Stimulated activated naive CD8-positive, alpha-beta T cell treated with anti-CD3 and anti-CD28 coated beads, Interleukin-15, Interleukin-2, amounts not matched to agents 100 U/mL and 50 U/mL, for 24 hours (primary cell): ENCODE results near the gene LGALS3BP.
A peak's percentile ranks its signal among the peaks of the same experiment; 100 is the strongest.

Experiments
- ATAC-seq: fragments of 150-1000 bp; cut with Tn5 transposase; one replicate; pipeline ENCODE4 v1.10.0; 2021
- DNase-seq: peaks from one replicate; pipeline ENCODE4 v3.0.0; 2021

The LGALS3BP gene

DNA sequence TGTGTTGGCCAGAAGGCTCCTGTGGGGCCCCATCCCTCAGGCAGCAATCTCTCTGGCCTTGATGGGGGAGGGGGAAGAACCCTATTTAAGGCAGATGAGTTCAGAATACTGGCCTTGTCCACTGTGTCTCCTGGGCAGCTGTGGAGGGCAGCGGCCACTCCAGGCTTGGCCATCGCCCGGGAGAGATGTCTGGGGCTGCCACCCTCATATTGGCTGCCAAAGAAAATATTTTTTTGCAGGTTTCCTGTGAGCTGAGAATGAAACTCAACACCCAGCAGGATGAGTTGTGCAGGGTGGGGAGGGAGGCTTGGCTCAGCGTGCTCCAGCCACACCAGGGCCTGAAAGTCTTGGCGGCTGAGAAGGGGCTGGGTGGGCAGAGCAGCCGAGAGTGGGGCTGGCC, 40.1 kb downstream of the LGALS3BP start:
- no peak for DNase-seq
- ATAC-seq = no peak

DNA sequence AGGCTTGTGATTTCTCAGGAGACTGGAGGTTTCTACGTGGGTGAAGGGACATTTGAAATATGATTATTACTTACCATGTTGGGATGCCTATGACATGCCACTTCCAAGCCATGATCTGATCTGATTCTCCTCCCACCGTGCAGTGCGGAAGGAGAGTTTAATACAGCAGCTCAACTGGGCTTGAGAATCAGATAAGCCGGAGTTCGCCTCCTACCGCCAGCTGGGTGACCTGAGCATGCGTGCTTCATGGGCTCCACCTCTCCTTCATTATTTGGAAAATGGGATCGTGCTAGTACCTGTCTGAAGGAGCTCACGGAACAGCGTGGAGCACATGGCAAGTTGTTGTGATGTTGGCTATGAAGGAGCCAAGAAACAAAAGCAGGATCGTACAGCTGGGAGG, 42.2 kb downstream of the LGALS3BP start:
- no peak for DNase-seq

DNA sequence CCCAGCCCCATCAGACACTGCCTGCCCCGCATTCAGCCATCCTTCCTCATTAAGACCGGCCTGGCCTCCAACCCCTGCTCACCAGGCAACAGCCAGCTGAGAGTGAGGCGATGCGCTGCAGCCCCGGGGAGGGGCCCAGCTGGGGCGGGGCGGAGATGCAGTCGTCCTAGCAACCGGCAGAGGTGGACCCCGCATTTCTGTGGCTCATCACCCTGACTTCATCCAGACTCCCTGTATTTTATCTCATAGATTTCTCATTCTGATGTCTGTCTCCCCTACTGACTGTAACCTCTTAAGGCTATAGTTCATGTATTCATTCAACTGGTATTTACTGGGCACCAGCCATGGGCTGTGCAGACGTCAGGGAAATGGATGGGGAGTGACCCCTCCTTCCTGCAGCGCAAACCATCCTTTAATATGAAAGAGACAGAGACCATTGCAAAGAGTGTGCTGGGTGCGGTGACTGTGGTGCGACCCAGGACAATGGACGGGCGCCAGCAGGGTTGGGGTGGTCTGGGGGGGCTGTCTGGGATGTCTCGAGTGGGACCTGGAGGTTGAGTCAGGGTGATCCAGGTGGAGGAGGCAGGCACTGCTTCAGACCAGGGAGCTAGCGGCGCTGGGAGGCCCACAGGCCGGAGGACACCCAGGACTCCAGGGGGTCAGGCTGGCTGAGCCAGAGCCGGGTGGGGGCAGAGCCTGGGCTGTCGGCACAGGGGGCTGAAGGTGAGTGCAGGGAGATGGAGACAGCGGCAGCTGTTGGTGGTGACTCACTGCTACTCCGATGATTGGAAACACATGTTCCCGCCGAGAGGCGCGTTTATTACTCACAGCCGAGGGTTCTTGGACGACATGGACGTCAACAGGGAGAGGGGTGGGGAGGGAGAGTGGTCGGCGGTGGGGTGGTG, 44.1 kb downstream of the LGALS3BP start:
- no peak for DNase-seq
- ATAC-seq = no peak

More for the DNA sequence above, 42.2 kb downstream of the LGALS3BP start:
- no peak for ATAC-seq

- DNase-seq (no peak), ATAC-seq (no peak)
Observed at GRCh38 chr17:78934681-78935418, 44.9 kb downstream of the LGALS3BP start.

DNA sequence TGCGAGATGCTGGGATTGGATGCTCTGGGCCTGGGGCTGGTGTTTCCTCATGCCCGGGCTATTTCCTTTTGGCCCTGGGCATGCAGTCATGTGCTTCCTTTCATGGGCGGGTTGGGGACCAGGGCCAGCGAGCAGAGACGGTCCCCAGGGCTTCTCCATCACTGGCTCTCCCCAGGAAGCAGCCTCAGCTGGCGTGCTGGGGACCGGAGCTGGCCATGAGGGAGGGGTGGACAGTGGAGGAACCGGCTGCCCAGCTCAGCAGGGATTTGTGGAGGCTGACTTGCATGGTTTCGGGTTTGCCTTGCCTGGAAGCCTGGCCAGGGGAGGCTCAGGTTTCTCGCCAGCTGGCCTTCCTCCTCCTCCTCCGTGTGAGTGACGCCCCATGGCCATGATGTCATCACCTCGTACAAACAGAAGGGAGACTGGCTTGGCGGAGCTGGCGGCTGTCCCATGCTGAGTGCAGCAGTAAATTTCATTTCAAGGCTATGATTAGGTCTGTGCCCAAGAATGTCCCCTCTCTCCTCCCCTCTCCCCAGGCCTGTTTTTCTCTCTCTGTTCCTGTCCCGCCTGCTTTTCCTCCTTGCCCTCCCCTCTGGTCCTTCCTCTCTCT, 45.7 kb downstream of the LGALS3BP start:
- no peak for ATAC-seq
- no peak for DNase-seq

GRCh38 chr17:78933025-78933958, 46.4 kb downstream of the LGALS3BP start:
- DNase-seq (peak; percentile 41), ATAC-seq (peak; percentile 91)

DNA sequence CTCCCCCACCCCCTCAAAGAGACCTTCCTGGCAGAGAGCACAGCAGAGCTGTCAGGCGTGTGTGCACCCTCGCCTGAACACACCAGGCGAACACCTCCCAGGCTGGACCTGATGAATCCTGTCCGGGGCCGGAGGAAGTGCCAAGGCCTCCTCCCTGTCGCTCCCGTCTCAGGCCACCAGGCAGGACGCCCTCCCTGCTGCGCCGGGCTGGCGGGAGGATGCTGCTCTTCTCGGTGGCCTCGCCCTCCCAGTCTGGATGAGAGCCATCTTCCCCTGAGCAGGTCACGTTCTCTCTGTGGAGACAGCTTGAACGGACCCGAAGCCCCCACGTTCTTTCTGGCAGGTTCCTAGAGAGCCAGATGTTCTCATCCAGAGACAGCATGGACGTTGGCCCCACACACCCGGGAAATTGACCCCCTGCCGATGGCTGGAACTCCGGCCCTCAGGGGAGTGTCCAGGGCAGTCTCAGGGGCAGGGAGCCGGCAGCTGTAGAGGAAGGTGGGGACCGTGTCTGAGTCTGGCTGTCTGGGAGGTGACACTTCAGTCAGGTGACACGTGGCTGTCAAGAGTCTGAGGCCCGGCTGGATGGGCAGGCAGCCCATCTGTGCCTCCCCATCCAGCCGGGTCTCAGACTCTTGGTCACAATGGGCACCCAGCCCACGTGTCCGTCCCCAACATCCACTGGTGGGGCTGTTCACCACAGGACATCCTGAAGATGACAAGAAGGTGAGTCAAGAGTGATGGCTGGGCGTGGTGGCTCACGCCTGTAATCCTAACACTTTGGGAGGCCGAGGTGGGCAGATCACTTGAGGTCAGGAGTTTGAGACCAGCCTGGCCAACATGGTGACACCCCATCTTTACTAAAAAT, 49.6 kb downstream of the LGALS3BP start:
- ATAC-seq = no peak
- DNase-seq = no peak

GRCh38 chr17:78925662-78926555, 53.8 kb downstream of the LGALS3BP start:
- no peak for ATAC-seq
- no peak for DNase-seq

DNA sequence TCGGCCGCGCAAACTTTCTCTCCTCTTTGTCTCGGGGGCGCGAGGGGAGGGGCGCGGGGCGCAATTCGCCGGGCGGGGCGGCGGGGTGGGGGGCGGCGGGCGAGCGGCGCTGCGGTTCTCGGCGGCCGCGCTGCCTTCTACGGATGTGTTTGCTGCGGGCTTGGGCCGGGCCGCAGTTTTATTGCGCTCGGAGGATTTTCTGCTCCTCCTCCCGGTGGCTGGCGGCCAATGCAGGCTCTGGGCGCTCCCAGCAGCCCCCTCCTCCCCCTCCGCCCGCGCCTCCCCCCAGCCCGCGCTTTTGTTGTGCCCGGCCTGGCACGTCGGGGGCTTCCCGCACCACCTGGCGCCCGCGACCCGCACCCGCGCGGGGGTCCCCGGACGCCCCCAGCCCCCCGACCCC, 54.5 kb downstream of the LGALS3BP start, which contains the start of gene TIMP2:
Gene TIMP2, minus strand, starts transcription at position 154 of the 400 bp plus-strand sequence. CDS start 299 bp downstream, outside the sequence.
- ATAC-seq = peak; percentile 55
- DNase-seq = peak; percentile 69

GRCh38 chr17:78924481-78925151, 55.1 kb downstream of the LGALS3BP start:
- ATAC-seq (peak; percentile 16), DNase-seq (no peak)

DNA sequence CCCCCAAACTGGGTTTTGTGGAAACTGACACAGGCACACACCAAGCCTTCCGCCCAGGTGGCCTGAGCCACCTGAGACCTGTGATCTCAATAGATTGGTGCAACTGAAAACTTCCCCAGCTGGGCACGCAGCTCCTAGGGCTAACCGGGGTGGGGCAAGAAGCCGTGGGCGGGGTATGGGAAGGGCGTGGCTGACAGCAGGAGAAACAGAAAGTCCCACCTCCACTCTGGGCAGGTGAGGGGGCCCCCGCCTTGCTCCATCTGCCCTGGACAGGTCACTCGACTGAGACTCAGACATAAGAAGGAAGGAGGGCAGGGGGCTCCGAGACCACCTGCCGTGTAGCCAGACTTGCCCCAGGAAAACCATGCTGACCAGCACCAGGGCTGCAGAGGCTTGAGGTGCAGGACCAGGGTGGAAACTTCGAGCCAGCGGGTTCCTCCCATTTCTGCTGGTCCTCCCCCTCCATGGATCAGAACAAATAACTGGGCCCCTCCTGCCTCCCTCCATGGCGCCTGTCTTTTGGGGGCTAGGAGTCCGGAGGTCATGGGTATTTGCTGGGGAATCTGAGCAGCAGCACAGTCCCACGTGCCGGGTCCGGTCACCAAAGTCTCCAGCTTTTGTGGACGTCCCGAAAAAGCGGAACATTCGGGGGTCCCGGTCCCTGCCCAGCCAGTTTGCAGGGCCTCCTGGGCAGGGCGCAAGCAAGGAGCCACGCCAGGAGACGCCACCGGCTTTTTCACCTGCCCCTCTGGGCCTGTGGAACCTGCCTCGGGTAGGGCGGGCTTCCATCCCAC, 55.9 kb downstream of the LGALS3BP start:
- ATAC-seq (peak; percentile 51), DNase-seq (peak; percentile 68)

DNA sequence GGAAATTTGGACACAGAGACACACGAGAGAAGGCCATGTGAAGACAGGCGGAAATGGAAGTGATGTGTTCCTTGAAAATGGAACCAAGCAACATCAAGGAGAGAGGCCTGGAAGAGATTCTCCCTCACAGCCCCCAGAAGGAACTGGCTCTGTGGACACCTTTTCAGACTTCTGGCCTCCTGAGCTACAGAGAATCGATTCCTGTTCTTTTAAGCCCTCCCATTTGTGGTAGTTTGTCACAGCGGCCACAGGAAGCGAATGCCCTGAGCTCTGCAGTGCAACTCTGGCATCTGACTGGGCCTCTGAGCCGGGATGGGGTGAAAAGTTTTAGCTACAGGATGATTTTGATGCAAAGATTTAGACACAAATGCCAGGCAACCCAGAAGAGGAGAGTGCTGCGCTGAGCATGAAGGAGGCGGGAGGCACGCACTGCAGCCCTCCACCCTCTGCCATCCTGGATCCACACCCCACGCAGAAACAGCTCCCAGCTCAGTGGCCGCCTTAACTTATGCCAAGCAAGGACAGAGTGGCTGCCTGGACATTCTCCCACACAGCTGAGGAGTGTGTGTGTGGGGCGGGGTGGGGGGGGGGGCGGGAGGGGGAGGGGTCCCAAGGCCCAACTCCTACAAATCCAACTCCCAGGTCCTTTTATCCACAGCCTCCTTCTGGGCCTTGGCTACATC, 56.8 kb downstream of the LGALS3BP start:
- ATAC-seq (no peak), DNase-seq (no peak)

DNA sequence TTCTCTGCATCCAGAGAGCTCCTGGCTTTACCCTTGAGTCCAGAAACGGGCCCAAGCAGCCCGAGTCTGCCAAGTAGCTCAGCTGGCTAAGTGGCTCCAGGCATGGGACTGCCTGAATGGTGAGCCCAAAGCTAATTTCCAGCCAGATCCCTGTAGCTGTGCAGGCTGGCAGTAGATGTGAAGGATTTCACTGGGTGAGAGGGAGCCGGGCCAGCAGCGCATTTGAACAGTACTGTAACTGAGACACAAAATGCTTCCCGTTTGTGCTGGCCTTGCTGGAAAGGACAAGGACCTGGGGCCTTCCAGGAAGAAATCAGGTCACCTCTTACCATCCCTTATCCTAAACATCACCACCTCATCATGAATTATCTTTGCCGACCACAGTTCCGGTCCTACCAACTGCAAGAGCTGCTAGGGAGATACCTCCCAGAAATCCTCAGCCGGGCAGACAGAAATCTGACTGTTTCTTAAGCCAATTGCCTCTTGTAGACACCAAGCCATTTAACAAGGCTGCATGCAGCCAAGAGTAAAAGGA, 58.2 kb downstream of the LGALS3BP start:
- DNase-seq = no peak
- no peak for ATAC-seq
